8988T (cell line): Measurements from ENCODE around the gene OR52B2.

Source experiments
- DNase-seq: peaks from one replicate; pipeline ENCODE4 v3.0.0; 2011

The OR52B2 gene

GRCh38 chr11:6170226-6170625 lies at the start of gene OR52B2:
Gene OR52B2 (minus strand): TSS chr11:6170326. CDS start chr11:6170326, 0 bp downstream.
- DNase-seq = no peak

GRCh38 chr11:6219359-6219758 lies 49.2 kb upstream of the OR52B2 start:
- DNase-seq = no peak

DNA sequence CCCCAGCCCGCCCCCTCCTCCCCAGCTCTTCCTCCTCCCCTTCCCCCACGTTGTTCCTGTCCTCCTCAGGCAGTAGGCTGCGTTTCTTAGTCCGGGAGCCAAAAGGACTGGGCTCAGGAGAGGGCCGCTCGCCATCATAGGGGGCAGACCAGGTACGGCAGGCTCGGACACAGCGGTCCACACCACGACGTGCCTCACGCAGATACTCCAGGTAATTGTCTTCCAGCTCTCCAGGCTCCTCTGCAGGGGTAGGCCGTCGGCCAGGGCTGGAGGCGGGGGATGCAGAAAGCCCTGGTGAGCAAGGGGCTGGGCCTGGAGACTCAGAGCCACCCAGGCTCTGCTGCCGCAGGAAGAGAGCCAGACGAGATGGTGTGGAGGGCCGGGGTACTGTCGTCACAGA lies 47.6 kb upstream of the OR52B2 start:
- no peak for DNase-seq

GRCh38 chr11:6216501-6216900 lies 46.4 kb upstream of the OR52B2 start:
- no peak for DNase-seq

GRCh38 chr11:6214530-6214929 lies 44.4 kb upstream of the OR52B2 start:
- no peak for DNase-seq

DNA sequence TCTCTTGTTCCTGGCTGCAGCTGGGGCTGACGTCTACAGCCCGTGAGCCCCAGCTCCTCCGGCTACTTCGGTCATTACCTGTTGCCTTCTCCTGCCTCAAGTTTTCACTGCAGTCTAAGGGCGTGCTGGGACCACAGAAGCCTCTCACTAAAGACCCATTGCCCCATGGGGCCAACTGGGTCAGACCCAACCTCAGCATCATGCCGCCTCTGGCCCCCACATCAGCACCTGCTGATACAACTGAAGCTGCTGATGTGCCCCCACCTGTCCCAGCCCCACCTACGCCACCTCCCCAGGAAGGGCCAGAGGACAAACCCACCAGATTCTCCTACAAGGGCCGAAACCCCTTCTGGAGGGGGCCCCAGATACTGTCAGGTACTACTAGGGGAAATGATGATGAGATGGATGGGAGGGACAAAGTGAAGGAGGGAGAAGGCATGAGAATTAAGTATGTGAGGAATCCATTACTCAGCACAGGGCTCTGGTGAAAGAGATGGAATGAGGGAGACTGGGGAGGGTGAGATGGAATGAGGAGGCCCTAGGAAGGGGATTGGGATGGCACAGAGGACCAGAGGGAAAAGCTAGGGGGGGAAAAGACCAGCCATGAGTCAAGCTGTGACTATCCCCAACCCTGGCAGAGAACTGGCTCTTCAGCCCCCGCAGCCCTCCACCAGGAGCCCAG lies 40.3 kb upstream of the OR52B2 start:
- DNase-seq = no peak

DNA sequence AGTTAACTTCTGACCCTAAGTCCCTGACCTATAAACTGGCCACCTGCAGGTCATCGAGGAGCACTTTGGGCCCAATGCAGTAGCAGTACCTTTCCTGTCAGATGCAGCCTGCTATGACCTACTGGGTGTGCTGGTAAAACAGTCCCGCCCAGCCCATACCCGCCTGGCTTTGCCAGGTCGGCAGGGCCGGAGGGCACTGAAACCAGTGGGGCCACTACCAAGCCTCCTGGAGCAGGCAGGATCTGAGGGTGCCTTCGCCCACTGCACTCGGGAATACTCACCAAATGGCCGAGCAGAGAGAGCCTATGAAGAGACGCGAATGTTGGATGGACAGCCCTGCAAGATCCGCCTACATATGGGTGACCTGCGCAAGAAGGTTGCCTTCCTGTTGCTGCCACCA lies 39.7 kb upstream of the OR52B2 start:
- DNase-seq = no peak

DNA sequence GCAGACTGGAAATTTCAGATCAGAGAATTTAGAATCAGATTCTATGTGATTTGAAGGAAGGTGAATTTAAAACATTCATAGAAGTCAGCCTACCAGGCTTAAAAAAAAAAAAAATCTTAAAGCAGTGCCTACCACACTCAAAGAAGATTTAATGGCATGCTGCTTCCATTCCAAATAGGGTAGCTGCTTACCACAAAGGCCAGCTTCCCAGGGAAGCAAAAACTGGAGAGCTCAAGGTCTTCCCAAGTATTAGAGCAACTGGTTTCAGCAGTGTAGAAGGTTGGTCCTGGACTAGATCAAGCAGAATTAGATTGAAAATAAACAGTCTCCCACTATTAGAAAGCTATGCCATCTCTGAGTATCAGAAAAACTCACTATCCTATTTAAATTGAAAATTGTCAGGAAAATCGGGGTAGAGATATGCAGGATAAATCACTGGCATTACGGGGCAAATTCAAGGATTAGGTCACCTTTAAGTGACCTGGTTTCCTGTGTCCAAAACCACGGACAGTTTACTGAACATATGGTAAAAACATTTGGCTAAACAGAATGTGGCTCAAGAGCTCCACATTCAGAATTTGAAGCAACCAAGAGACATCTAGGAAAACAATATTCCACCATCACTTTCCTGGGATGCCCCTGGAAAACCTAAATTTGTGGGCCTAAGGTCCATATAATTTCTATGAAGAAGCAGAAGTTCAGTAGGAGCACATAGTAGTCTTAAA lies 36.5 kb upstream of the OR52B2 start:
- DNase-seq = no peak

- DNase-seq = no peak
These were observed 35.2 kb upstream of the OR52B2 start, which contains the start of gene C11orf42 for GRCh38 chr11:6205366-6205765. Gene C11orf42 (plus strand): TSS chr11:6205557. CDS start chr11:6205616, 59 bp downstream.

- no peak for DNase-seq
These were observed 34.6 kb upstream of the OR52B2 start for GRCh38 chr11:6204706-6205105.

DNA sequence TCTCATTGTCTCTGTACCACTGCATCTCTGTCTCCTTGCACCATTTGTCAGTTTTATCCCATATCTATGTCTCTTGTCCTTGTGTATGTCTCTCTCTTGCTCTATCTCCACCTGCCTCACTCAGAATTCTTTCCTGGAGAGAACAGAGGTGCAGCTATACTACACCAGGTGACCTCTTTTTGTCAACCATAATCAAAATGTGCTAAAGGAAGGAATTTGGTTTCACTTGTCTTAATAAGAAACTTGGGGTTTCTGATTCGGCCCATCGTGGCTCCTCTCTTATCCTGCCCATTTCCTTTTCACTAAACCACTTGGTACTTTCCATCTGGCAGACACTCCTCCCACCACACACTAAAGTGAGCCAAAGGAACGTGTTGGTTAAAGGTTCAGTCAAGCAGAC lies 33.2 kb upstream of the OR52B2 start:
- DNase-seq = no peak

DNA sequence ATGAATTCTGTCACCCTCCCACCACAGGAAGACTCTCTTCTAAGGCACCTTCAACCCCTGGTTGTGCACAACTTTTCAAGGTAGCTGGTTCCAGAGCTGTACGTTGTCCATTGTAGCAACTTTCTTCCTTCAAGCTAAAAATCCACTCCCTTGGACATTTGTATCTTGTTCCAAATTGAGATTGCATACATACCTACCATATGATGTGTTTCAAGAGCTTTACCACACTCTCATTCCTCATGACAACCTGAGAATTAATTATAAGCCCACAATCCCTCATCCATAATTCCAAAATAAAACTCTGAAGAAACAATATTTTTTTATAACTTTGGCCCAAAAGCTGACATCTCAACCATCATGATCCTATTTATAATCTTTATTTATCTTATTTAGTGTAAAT lies 31.9 kb upstream of the OR52B2 start:
- DNase-seq = no peak

GRCh38 chr11:6201481-6201880 lies 31.4 kb upstream of the OR52B2 start:
- no peak for DNase-seq

GRCh38 chr11:6200975-6201374 lies 30.8 kb upstream of the OR52B2 start:
- no peak for DNase-seq

DNA sequence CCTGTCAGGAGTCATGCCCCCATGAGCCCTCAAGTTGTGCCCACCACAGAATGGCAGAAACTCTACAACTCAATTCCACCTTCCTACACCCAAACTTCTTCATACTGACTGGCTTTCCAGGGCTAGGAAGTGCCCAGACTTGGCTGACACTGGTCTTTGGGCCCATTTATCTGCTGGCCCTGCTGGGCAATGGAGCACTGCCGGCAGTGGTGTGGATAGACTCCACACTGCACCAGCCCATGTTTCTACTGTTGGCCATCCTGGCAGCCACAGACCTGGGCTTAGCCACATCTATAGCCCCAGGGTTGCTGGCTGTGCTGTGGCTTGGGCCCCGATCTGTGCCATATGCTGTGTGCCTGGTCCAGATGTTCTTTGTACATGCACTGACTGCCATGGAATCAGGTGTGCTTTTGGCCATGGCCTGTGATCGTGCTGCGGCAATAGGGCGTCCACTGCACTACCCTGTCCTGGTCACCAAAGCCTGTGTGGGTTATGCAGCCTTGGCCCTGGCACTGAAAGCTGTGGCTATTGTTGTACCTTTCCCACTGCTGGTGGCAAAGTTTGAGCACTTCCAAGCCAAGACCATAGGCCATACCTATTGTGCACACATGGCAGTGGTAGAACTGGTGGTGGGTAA lies 29.2 kb upstream of the OR52B2 start, which contains the start of gene OR52W1:
TSS of gene OR52W1 (plus strand) at position 51 of the 637 bp plus-strand sequence. CDS start at position 51, 0 bp downstream.
- DNase-seq = no peak

DNA sequence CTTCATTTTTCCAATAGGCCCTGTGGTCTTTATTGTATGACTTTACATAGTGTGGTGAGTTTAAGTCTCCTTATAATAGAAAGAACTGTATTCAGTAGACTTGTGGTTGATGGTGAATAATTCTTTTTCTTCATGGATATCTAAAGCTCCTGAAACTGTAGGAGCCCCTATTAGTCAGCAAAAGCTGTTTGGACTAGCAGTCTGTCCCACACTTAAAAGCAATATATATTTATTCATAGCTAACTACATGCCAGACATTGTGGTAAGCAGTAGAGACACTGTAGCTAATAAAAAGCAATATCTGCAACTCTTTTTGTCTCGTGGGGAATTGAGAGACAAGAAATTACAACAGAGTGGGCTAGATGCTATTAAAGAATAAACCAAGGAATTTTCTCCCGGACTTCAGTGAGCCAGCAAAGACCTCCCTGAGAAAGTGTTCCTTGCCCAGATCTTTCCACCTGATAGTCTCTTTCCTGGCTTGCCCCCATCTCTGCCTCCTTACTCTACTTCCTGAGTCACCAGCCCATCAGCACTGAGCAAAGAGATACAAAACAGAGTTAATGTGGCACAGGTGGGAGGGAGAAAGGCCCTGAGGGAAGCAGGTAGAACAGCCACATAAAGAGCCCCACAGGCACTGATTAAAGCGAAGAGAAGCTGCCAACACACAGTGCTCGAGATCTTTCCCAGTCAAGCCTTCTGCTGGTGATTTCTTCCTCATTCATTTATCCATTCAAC lies 27.5 kb upstream of the OR52B2 start:
- no peak for DNase-seq

DNA sequence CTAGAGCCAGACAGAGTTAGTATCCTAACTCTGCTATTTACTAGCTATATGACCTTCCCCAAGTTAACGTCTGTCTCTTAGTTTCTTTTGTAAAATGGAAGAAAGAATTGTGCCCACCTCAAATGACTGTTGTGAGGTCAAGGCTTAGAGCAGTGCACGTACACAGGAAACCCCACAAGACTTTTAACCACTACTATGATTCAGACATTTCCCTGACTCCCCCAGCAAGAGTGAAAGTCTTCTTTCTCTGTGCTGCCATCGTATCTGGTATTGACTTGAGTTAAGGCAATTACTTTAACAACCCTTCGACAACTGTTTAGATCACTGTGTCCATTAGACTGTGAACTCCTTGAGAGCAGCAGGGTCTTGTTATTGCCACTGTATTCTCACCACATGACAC lies 26.3 kb upstream of the OR52B2 start:
- DNase-seq = no peak

DNA sequence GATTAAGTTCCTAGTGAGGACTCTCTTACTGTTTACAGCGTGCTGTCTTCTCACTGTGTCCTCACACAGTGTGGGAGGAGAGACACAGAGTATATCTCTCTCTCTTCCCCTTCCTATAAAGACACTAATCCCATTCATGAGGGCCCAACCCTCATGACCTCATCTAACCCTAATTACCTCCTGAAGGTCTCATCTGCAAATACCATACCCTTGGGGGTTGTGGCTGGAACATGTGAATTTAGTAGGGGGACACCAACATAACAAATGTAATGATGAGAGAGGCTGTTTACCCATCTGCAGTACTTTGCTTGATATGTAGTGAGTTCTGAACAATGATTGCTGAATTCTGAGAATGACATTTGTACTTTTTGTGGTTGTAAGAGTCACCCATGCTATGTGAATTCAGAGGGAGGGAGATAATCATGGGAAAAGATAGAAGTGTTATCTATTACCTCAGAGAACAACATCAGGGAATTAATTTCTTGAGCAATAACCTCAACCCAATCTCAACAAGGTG lies 24.0 kb upstream of the OR52B2 start:
- no peak for DNase-seq

DNA sequence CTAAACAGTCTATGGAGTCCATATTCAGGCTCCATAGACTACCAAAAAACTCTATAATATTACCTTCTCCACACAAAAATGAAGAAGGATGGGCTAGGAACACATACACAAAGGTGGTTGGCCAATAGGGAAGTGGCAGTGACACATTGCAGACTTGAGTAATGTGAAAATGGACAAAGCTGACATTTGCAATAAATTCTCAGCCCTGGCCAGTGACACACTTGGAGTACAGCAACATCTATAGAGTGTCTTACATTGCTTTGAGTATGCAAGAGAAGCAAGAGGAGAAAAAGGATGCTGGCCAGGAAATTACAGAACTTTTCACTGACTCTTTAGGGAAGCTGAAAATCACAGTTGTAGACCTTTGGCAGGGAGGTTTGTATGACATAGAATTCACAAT lies 21.6 kb upstream of the OR52B2 start:
- DNase-seq = no peak

GRCh38 chr11:6175440-6175839 lies 5.3 kb upstream of the OR52B2 start:
- no peak for DNase-seq

DNA sequence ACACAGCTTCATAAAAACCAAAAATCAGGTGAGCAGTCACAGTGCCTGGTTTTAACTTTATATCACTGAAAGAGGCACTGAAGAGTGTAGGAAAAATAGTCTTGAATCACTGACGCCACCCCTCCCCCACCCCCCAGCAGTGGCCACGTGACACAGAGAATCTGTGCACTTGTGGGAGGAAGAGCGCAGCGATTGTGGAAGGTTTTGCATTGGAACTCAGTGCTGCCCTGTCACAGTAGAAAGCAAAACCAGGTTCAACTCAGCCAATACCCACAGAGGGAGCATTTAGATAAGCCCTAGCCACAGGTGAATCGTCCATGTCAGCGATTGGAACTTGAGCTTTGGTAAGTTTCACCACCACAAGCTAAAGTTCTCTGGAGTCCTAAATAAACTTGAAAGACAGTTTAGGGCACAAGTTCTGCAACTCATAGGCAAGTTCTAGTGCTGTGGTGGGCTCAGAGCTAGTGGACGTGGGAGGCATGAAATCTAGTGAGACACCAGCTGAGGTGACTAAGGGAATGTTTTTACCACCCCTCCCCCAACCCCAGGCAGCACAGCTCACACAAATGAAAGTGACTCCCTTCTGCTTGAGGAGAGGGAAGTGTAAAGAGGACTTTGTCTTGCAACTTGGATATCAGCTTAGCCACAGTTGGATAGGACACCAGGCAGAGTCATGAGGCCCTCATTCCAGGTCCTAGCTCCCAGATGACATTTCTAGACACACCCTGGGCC lies 13.3 kb downstream of the OR52B2 start:
- DNase-seq = no peak

GRCh38 chr11:6152126-6152525 lies 18.0 kb downstream of the OR52B2 start:
- no peak for DNase-seq
